Hematopoietic multipotent progenitor cell treated with erythropoietin and hydrocortisone succinate and interleukin-3 and kit ligand, for 17 days (in vitro differentiated cells): ENCODE results near the gene PDZK1.
"Not testable (repeated sequence)": the region's sequence is repeated elsewhere in the genome, so short reads cannot be mapped to it uniquely, and the experiment has no call there.

Source experiments
- DNase-seq: peaks from one replicate; pipeline ENCODE4 v3.0.0-alpha.2; 2015; ENCODE audit warnings: low spot score

PDZK1 gene

DNA sequence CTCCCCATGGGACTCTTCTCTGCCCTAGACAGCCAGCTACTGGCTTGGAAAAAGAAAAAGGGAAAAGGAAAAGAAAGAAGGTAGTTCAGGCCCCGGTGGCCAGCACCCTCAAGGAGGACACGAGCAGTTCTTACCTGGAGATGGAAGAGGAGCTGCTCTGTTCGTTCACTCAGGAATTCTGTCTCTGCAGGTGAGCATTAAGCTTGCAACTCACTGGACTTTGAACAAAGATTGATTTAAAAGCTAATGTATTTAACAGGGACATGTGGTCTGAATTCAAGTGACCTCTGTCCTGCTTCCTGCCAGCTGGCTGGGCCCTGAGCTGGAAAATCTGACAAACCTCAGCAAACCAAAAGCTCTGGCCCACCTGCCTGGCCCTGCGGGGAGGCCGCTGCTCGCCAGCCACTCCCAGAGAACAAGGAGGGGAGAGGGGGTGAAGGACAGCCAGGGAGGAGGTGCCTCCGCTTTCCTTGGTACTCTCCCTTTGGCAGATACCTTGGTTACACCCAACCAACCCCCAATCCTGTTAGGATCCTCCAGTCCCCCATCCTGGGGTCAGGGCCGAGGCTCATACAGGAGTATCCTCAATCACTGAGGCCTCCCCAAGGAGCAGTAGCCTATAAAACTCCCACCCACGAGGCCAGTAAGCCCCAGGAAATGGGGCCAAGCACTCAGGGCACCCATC is at the start of gene PDZK1:
TSS of gene PDZK1 (minus strand) at position 186 of the 685 bp plus-strand sequence. CDS start 19,347 bp downstream, outside the sequence.
- no peak for DNase-seq

DNA sequence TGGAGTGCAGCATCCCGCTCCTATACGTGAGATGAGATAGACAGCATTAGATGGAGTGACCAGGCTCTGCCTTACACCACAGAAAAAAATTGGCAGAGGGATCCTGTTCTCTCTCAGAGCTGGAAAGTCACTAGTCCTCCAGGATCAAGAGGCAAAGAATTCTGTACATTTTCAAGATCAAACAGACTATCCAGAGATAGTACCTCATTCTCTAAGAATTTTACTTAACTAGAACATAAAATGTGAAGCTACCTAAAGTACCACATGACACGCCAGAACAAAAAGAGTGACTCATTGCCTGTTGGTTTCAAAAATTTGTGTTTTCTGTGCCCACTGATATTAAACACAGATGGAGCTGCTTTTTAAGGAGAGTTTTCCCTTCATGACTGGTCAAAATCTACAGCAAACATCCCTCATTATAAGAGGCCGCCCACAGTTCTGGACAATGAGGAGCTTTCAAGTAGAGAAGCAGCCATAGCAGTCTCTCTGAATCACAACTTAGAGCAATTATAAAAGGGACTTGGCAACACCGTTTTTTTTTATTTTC is 44.4 kb upstream of the PDZK1 start:
- no peak for DNase-seq

GRCh38 chr1:145750426-145750825 is 43.3 kb upstream of the PDZK1 start:
- DNase-seq, result no peak

- DNase-seq, result no peak
Observed at GRCh38 chr1:145747398-145748247, 40.5 kb upstream of the PDZK1 start.

DNA sequence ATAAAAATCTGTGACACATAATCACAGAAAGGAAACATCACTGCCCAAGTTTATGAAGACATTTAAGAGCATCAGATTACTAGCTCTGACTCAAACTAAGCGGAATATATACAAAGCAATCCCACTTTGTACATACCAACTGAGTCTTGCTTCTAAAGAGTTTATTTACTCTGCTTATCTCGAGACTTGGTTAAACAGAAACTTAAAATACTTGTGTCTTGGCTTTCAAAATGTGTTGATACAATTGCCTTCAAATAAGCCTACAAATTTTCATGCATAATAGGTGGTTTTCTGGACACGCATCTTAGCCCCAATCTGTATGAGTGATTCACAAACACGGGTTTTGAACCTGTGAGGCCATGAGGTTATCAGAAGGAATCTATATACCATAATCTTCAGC is 33.1 kb upstream of the PDZK1 start:
- no peak for DNase-seq

GRCh38 chr1:145736191-145736590 is 29.0 kb upstream of the PDZK1 start:
- DNase-seq, result no peak

GRCh38 chr1:145730900-145731299 is 23.7 kb upstream of the PDZK1 start:
- DNase-seq, result no peak

- no peak for DNase-seq
Observed at GRCh38 chr1:145730467-145730866, 23.3 kb upstream of the PDZK1 start.

- no peak for DNase-seq
Observed at GRCh38 chr1:145729666-145730436, 22.7 kb upstream of the PDZK1 start.

DNA sequence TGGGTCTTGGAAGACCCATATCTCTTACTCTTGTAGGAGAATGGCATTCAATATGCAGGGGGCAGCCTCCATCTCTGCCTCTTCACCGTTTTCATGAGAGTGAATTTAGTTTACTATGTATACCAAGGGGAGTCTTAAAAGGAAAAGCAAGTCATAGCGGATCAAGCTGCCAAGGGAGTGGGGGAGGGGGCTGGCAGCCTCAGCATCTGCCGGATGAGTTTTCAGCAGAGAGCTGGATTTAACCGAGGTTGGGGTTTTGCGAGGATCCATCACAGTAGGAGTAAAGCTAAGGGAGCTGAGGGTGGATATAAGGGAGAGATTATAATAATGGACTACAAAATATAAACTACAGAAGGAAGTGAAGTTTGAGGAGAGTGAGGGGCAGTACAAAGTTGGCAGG is 22.0 kb upstream of the PDZK1 start:
- no peak for DNase-seq

- DNase-seq, result not testable (repeated sequence)
Observed at GRCh38 chr1:145726193-145726592, 19.0 kb upstream of the PDZK1 start.

DNA sequence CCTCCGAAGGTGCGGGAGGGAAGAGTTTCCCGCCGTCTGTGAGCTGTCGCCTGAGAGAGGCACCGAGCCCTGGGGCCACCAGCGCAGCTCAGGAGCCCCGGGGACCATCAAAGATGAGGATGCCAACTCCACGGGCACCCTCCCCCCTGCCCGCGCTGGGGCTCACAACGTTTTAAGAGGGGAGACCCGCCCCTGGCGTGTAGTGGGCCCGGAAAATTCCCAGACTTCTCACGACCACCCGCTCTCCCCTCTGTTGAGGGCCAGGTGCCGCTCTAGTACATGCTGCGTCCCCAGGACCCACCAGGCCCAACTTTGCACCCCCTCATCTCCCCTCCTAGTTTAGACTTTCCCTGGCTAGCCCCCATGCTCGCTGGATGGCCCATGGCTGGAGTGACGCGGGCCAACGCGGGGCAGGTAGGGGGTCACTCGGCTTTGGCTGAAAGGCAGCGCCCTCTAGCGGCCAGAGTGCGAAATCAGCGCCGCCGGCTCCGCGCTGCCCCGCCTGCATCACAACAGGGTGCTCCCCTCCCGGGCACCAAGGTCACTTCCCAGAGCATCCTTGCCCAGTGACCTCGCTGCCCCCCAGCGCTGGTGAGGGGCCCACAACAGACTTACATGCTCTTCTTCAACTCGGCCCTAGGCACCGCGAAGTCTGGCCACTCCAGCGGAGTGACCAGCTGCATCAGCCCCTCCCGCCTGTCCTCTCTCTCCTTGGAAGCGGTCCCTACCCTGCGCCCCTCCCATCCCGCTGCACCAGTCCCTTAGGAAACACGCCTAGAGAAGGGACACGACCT is 13.9 kb upstream of the PDZK1 start:
- DNase-seq, result peak; percentile 69

- no peak for DNase-seq
Observed at GRCh38 chr1:145720556-145720877, 13.3 kb upstream of the PDZK1 start.

- no peak for DNase-seq
Observed at GRCh38 chr1:145719230-145720079, 12.3 kb upstream of the PDZK1 start, which contains the start of gene CD160. CD160 (plus strand) TSS chr1:145719499; CDS start chr1:145728328, 8,829 bp downstream.

- DNase-seq, result not testable (repeated sequence)
Observed at GRCh38 chr1:145718465-145718864, 11.3 kb upstream of the PDZK1 start.

- no peak for DNase-seq
Observed at GRCh38 chr1:145717833-145718232, 10.7 kb upstream of the PDZK1 start.

- DNase-seq, result no peak
Observed at GRCh38 chr1:145716641-145717345, 9.6 kb upstream of the PDZK1 start.

DNA sequence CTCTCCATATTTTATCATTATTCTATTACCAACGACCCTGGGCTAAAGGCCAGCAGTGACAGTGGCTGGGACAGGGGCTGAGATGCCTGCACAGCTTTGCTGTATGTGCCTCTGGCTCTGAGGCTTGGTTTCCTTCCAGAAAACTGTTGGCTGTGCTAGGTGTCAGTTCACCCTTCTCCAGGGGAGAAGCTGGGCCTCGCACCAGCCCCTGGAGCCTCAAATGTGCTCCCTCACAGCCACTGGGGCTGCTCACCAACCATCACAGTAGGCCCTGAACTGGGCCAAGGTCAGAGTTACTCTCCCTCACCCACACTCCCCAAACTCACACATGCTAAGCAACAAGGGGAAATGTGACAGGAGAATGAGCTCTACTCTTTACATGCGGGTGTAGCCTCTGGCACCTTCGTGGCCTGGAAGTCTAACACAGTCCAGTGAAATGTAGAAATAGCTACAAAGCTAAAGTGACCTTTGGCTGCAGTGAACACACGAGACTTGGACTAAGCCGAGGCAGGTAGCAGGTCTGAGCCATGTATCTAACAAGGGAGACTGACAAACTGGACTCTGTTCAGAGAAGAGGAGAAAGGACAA is 7.5 kb upstream of the PDZK1 start:
- no peak for DNase-seq

DNA sequence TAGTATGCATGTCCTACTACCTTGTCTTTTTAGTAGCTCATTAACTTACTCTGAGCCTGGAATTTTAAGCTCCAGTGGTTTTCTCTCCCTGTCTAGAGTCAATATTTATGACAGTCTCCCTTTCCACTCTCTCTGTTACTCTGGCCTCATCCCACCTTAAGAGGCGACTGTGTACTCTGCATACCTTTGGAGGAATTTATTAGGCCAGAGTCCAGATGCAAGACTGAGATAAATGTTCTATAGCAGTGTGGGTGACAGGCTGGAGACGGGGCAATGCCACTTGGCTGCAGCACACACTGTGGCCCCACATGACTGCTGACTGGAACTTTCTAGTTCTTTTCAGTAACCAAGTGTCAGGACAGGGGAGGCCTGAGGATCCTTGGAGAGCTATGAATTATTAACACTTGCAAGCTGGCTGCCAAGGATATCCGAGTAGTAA is 4.1 kb upstream of the PDZK1 start:
- no peak for DNase-seq
